Coronary artery (tissue), 2 donors: ENCODE measurements around the gene OR10H3.
"Not testable (repeated sequence)": the region's sequence is repeated elsewhere in the genome, so short reads cannot be mapped to it uniquely, and the experiment has no call there.

Source experiments
- DNase-seq: peaks from one replicate; pipeline ENCODE4 v3.0.0-alpha.2; 2017; ENCODE audit warnings: low spot score
- H3K27ac ChIP-seq, 2 donors: fragments of 200-600 bp; sonication (generic); one replicate each; pipeline ENCODE4 v1.5.1; 2016 to 2019
- H3K4me3 ChIP-seq: fragments of 200-600 bp; sonication (generic); 2 replicates; pipeline ENCODE4 v1.5.1; 2016; ENCODE audit warnings: mild to moderate bottlenecking, moderate library complexity
- CTCF ChIP-seq: fragments of 200-600 bp; sonication (generic); IDR thresholded peaks from one replicate; pipeline ENCODE4 v1.5.1; 2019; ENCODE audit warnings: antibody characterized with exemption

Gene OR10H3

GRCh38 chr19:15776991-15777970, 39.5 kb downstream of the OR10H3 start:
- Histone ChIP-seq H3K27ac (no peak overlapping the region), H3K4me3 (no peak overlapping the region)
- no peak for TF ChIP-seq CTCF
- no peak for DNase-seq

- Histone ChIP-seq H3K27ac (peak overlapping the region; percentile 34 to 87), H3K4me3 (peak overlapping the region; percentile 62)
- DNase-seq: peak; percentile 86
- no peak for TF ChIP-seq CTCF
These were observed 42.1 kb downstream of the OR10H3 start for GRCh38 chr19:15779756-15780476.

- no peak for TF ChIP-seq CTCF
- no peak for DNase-seq
- H3K27ac ChIP-seq: peak overlapping the region; percentile 34 to 87
These were observed 43.0 kb downstream of the OR10H3 start for GRCh38 chr19:15780610-15781418.

GRCh38 chr19:15781661-15782060, 43.9 kb downstream of the OR10H3 start:
- H3K27ac ChIP-seq: no peak overlapping the region
- no peak for TF ChIP-seq CTCF
- H3K4me3 ChIP-seq: no peak overlapping the region
- no peak for DNase-seq

More at GRCh38 chr19:15780610-15781418, 43.0 kb downstream of the OR10H3 start:
- H3K4me3 ChIP-seq: no peak overlapping the region

- no peak for DNase-seq
- H3K27ac ChIP-seq: no peak overlapping the region
- no peak for TF ChIP-seq CTCF
- H3K4me3 ChIP-seq: no peak overlapping the region
These were observed 44.4 kb downstream of the OR10H3 start for GRCh38 chr19:15782211-15782610.

- not testable (repeated sequence) for H3K4me3 ChIP-seq, DNase-seq, H3K27ac ChIP-seq
These were observed 45.1 kb downstream of the OR10H3 start for GRCh38 chr19:15782896-15783295.
